ENCODE data around the gene MELK. TPM values are rescaled to one million over a fixed set of nuclear protein-coding genes. Genes with fewer than 3 reads are reported as not detected.

The MELK gene
- total and polyA plus RNA-seq, 2 donors from 2014 or later, result 1.1 TPM; not detected in 1

- no peaks in the 10 kb centered on the region for H3K4me1 ChIP-seq (ENCODE audit: control insufficient read depth in 2 of 3, insufficient read depth in 2 of 3, low read depth in 1 of 3, low read length in 3 of 3)
- FAIRE-seq, result no peak
- H3K9ac ChIP-seq (ENCODE audit: low read length in 3 of 3), result no peak overlapping the region
Measured at GRCh38 chr9:36721846-36722588, 149.3 kb downstream of the MELK start.

GRCh38 chr9:36725777-36726356 lies 153.2 kb downstream of the MELK start:
- Histone ChIP-seq H3K9me3 (ENCODE audit: control insufficient read depth in 2 of 3, insufficient read depth in 1 of 3, low read length in 3 of 3) (no peaks in the 10 kb centered on the region), H3K4me3 (ENCODE audit: low read length in 3 of 3) (no peak overlapping the region), H3K4me1 (ENCODE audit: control insufficient read depth in 2 of 3, insufficient read depth in 2 of 3, low read depth in 1 of 3, low read length in 3 of 3) (no peaks in the 10 kb centered on the region), H3K9ac (ENCODE audit: low read length in 3 of 3) (no peak overlapping the region), H3K27ac (ENCODE audit: low read depth in 2 of 2, low read length in 2 of 2) (no peak overlapping the region), H3K27me3 (ENCODE audit: control insufficient read depth, insufficient read depth, low read length) (no peaks in the 10 kb centered on the region), H3K36me3 (ENCODE audit: control insufficient read depth in 2 of 3, insufficient read depth in 3 of 3, low read length in 3 of 3) (no peaks in the 10 kb centered on the region)
- DNase-seq, result peak in 3 of 5 donors; percentile 36 to 59 (median 44)
- TF ChIP-seq CTCF (IDR thresholded peaks at IDR 0.05; ENCODE audit: borderline replicate concordance, extremely low read depth, insufficient read depth), result no peak
- intact Hi-C loops (cut with DNase I), result no loop called here
- no peak for FAIRE-seq

More at GRCh38 chr9:36721846-36722588, 149.3 kb downstream of the MELK start:
- TF ChIP-seq CTCF (IDR thresholded peaks at IDR 0.05; ENCODE audit: borderline replicate concordance, extremely low read depth, insufficient read depth), result no peak
- no peaks in the 10 kb centered on the region for H3K36me3 ChIP-seq (ENCODE audit: control insufficient read depth in 2 of 3, insufficient read depth in 3 of 3, low read length in 3 of 3)
- intact Hi-C loops (cut with DNase I), result no loop called here
- no peaks in the 10 kb centered on the region for H3K9me3 ChIP-seq (ENCODE audit: control insufficient read depth in 2 of 3, insufficient read depth in 1 of 3, low read length in 3 of 3)
- H3K4me3 ChIP-seq (ENCODE audit: low read length in 3 of 3), result no peak overlapping the region
- H3K27ac ChIP-seq (ENCODE audit: low read depth in 2 of 2, low read length in 2 of 2), result no peak overlapping the region
- peak in 2 of 5 donors; percentile 13 to 44 for DNase-seq
- H3K27me3 ChIP-seq (ENCODE audit: control insufficient read depth, insufficient read depth, low read length), result no peaks in the 10 kb centered on the region

Other genes with a start within 250 kb of the MELK start
- gene RNF38, start 172.6 kb upstream of the MELK start, total RNA-seq, result 48.3 TPM
- gene RNF38, start 172.6 kb upstream of the MELK start, polyA plus RNA-seq (ENCODE audit: insufficient read depth, low read depth, low replicate concordance), result 10.7 TPM

Data from kidney (tissue), 14 donors.